ENCODE results near the gene PPARA.

DNA sequence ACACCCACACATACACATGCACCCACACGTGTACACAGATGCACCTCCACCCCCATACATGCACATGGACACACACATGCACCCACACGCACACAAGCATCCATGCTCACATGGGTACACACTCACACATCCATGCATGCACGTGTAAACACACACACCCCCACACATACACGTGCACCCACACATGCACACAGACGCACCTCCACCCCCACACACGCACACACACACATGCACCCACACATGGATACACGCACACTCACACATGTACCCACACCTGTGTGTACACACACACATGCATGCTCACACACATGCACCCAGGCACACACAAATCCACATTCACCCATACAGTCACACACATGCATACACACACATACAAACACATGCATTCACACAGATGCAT, 75.3 kb downstream of the PPARA start:
- TF ChIP-seq POLR2AphosphoS5 (IDR thresholded peaks at IDR 0.05): no peak
- TF ChIP-seq POLR2A (IDR thresholded peaks at IDR 0.05): no peak
- TF ChIP-seq, protein P1, sequence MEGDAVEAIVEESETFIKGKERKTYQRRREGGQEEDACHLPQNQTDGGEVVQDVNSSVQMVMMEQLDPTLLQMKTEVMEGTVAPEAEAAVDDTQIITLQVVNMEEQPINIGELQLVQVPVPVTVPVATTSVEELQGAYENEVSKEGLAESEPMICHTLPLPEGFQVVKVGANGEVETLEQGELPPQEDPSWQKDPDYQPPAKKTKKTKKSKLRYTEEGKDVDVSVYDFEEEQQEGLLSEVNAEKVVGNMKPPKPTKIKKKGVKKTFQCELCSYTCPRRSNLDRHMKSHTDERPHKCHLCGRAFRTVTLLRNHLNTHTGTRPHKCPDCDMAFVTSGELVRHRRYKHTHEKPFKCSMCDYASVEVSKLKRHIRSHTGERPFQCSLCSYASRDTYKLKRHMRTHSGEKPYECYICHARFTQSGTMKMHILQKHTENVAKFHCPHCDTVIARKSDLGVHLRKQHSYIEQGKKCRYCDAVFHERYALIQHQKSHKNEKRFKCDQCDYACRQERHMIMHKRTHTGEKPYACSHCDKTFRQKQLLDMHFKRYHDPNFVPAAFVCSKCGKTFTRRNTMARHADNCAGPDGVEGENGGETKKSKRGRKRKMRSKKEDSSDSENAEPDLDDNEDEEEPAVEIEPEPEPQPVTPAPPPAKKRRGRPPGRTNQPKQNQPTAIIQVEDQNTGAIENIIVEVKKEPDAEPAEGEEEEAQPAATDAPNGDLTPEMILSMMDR (IDR thresholded peaks at IDR 0.05): no peak

Data from upper lobe of left lung (tissue), 4 donors.